ENCODE data around the gene STX7. TPM values are rescaled to one million over a fixed set of nuclear protein-coding genes. Genes with fewer than 3 reads are reported as not detected.
A peak's percentile ranks its signal among the peaks of the same experiment; 100 is the strongest.

The STX7 gene
- total and polyA plus RNA-seq, 12 donors, result 4.5 to 61.7 (median 37.6) TPM

- intact Hi-C loops (cut with DNase I), result loop anchor here in 1 of 2 donors (10.0 kb wide), 1 partner anchor 139 kb away; no protein-coding TSS in a partner anchor
- 59 to 88% (median 84%) methylated on average over 4 of the region's 4 CpGs for WGBS, 4 donors
- peaks cover 0 to 5% of the 10 kb centered on the region in 2 donors for H3K4me1 ChIP-seq (replicated peaks in 1 of 2)
Observed at GRCh38 chr6:132525866-132526265, 12.9 kb upstream of the STX7 start.

GRCh38 chr6:132524646-132525045 is 11.7 kb upstream of the STX7 start:
- no peaks in the 10 kb centered on the region for H3K4me1 ChIP-seq (replicated peaks in 1 of 2)

More at GRCh38 chr6:132525866-132526265, 12.9 kb upstream of the STX7 start:
- Histone ChIP-seq H3K9me3 (replicated peaks in 1 of 3) (no peaks in the 10 kb centered on the region), H3K27me3 (no peaks in the 10 kb centered on the region), H3K27ac (no peak overlapping the region), H3K4me3 (no peak overlapping the region), H3K36me3 (replicated peaks in 1 of 2) (no peaks in the 10 kb centered on the region)
- DNase-seq, result no peak
- TF ChIP-seq POLR2A (IDR thresholded peaks at IDR 0.05) (no peak), CTCF (IDR thresholded peaks at IDR 0.05) (no peak)

GRCh38 chr6:132520953-132521352 is 8.0 kb upstream of the STX7 start:
- no peak overlapping the region for H3K4me3 ChIP-seq
- intact Hi-C loops (cut with DNase I), result loop anchor here in 1 of 2 donors (10.0 kb wide), 1 partner anchor 144 kb away; no protein-coding TSS in a partner anchor
- peak in 2 of 7 donors; percentile 17 to 27 for DNase-seq
- no peak for TF ChIP-seq POLR2A (IDR thresholded peaks at IDR 0.05)
- no peak for TF ChIP-seq CTCF (IDR thresholded peaks at IDR 0.05)
- 42 to 61% (median 46%) methylated on average over 2 of the region's 2 CpGs for WGBS, 4 donors
- no peak overlapping the region for H3K27ac ChIP-seq
- no peaks in the 10 kb centered on the region for H3K27me3 ChIP-seq
- H3K36me3 ChIP-seq (replicated peaks in 1 of 2), result no peaks in the 10 kb centered on the region
- no peaks in the 10 kb centered on the region for H3K9me3 ChIP-seq (replicated peaks in 1 of 3)
- H3K4me1 ChIP-seq (replicated peaks in 1 of 2), result no peaks in the 10 kb centered on the region

More at GRCh38 chr6:132524646-132525045, 11.7 kb upstream of the STX7 start:
- no peak for DNase-seq
- H3K27me3 ChIP-seq, result no peaks in the 10 kb centered on the region
- no peaks in the 10 kb centered on the region for H3K9me3 ChIP-seq (replicated peaks in 1 of 3)
- H3K27ac ChIP-seq, result no peak overlapping the region
- intact Hi-C loops (cut with DNase I), result loop anchor here in 1 of 2 donors (10.0 kb wide), 1 partner anchor 140 kb away; no protein-coding TSS in a partner anchor
- no peaks in the 10 kb centered on the region for H3K36me3 ChIP-seq (replicated peaks in 1 of 2)
- no peak overlapping the region for H3K4me3 ChIP-seq
- WGBS, 4 donors, result 85 to 90% (median 89%) methylated on average over 5 of the region's 5 CpGs
- no peak for TF ChIP-seq POLR2A (IDR thresholded peaks at IDR 0.05)
- no peak for TF ChIP-seq CTCF (IDR thresholded peaks at IDR 0.05)

- Histone ChIP-seq H3K9me3 (replicated peaks in 1 of 3) (no peaks in the 10 kb centered on the region), H3K27ac (no peak overlapping the region), H3K4me3 (no peak overlapping the region), H3K27me3 (no peaks in the 10 kb centered on the region), H3K4me1 (replicated peaks in 1 of 2) (peaks cover 17 to 30% of the 10 kb centered on the region in 2 donors), H3K36me3 (replicated peaks in 1 of 2) (no peaks in the 10 kb centered on the region)
- no peak for DNase-seq
- TF ChIP-seq POLR2A (IDR thresholded peaks at IDR 0.05) (no peak), CTCF (IDR thresholded peaks at IDR 0.05) (no peak)
- intact Hi-C loops (cut with DNase I), result no loop called here
- 52 to 76% (median 65%) methylated on average over 2 of the region's 2 CpGs for WGBS, 4 donors
Observed at GRCh38 chr6:132515386-132515785, 2.5 kb upstream of the STX7 start.
